ENCODE data around the gene LMO4. TPM values are rescaled to one million over a fixed set of nuclear protein-coding genes. Genes with fewer than 3 reads are reported as not detected.

The LMO4 gene
- total and polyA plus RNA-seq, 4 donors = 115 to 173 (median 149) TPM

DNA sequence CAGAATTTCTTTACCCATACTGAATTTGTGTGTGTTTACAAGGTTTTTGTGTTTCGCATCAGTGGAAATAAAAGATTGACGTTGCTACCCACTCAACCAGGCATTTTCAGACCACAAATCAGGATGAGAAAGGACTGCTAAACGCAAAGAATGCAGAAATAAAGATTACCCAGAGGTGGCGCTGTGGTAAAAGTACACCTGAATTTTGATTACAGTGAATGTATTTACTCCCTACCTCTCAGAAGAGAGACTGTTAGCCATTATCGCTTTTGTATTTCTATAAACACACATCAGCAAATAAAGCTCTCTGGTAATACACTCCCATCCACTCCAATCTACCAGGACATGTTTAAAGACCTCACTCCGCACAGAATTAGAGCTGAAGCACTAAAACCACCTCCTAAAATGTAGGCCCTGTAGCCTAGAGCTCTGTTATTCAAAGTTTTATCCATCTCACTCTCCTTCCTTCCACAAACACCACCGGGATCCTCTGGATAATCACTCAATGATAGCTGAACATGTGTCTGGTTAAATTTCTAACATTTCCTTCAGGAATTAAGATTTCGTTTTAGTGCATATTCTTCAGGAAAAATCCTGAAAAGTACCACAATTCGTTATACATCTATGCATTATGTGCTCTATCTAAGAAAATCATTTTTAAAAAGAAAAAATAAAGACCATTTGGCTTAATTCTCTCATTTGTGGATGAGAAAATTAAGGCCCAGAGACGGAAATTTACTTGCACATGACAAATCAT lies 2.5 kb upstream of the LMO4 start:
- 30% methylated on average over 3 of the region's 10 CpGs for WGBS (ENCODE audit: insufficient coverage)
- H3K4me3 ChIP-seq (ENCODE audit: low read depth, low read length) = no peak overlapping the region
- no peaks in the 10 kb centered on the region for H3K4me1 ChIP-seq (ENCODE audit: control insufficient read depth, insufficient read depth, low read length)
- no peaks in the 10 kb centered on the region for H3K36me3 ChIP-seq (ENCODE audit: control insufficient read depth, insufficient read depth, low read length)
- H3K27ac ChIP-seq (ENCODE audit: low read depth, low read length) = no peak overlapping the region
- H3K27me3 ChIP-seq (ENCODE audit: control insufficient read depth, insufficient read depth, low read length) = no peaks in the 10 kb centered on the region
- DNase-seq (ENCODE audit: low read depth in 4 of 6, low spot score in 6 of 6) = peak in 3 of 6 donors; percentile 63 to 93 (median 84)
- no peaks in the 10 kb centered on the region for H3K9me3 ChIP-seq (ENCODE audit: control insufficient read depth, insufficient read depth, low read length)

DNA sequence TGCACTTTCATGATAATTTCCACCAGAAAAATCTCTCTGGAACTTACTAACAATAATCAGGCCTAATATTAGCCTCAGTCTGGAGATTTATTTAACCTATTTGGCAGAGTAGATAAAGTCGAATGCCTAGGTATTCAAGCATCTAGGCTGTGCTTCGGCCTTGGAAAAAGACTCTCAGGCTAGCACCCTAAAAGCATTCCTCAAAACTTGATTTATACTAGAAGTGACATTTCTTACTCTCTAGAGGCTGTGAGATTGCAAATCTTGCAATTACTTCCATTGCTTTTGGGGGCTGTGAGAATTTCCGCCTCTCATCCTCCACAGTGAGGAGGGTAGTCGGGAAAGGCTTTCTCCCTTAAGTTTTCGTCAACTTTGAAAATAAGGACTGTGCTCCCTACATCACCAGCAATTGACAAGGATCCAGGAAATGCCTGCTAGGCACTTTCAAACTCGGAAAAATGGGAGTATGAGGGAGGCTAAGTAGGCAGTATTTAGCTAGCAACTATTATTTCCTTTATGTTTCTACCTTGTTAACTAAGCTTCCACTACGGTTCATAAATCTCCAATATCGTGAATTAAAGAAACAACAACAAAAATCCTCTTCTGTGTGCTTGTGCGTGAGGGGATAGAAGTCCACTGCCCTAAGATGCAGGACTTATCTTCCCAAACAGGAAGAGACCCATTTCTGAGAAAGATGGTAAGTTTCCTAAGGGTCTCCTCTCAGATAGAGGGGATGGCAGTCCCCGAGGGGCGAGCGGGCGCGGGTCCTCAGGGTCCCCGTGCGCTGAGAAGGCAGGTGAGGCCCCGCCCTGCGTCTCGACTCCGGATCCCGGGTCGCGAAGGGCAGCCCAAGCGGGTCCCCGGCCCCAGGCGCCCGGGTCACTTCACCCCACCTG lies 1.1 kb upstream of the LMO4 start:
- peaks cover 7% of the 10 kb centered on the region for H3K4me1 ChIP-seq (ENCODE audit: control insufficient read depth, insufficient read depth, low read length)
- H3K36me3 ChIP-seq (ENCODE audit: control insufficient read depth, insufficient read depth, low read length) = peaks cover 4% of the 10 kb centered on the region
- H3K27ac ChIP-seq (ENCODE audit: low read depth, low read length) = peak overlapping the region; percentile 95
- WGBS (ENCODE audit: insufficient coverage) = 9% methylated on average over 20 of the region's 27 CpGs
- peak overlapping the region; percentile 76 for H3K4me3 ChIP-seq (ENCODE audit: low read depth, low read length)
- DNase-seq (ENCODE audit: low read depth in 4 of 6, low spot score in 6 of 6) = no peak
- no peaks in the 10 kb centered on the region for H3K9me3 ChIP-seq (ENCODE audit: control insufficient read depth, insufficient read depth, low read length)
- peaks cover 2% of the 10 kb centered on the region for H3K27me3 ChIP-seq (ENCODE audit: control insufficient read depth, insufficient read depth, low read length)

DNA sequence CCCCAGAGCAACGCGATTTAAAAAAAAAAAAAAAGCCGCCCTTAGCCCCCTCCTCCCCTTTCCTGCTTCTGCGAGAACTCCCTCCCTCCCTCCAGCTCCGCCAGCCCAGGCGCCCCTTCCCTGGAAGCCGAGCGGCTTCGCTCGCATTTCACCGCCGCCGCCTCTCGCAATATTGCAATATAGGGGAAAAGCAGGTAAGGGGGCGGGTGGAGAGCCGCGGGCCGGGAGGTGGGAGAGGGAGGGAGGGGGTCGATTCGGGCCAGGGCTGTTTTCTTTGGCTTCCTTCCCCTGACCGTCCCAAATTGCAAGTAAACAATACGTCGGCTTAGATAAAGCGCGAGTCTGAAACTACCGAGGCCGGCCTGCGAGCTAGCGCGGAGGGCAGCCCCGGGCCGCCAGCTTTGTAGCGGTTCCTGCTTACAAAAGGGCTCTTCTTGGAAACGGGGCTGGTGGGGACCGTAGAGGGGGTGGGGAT lies 408 bp downstream of the LMO4 start:
- Histone ChIP-seq H3K4me3 (ENCODE audit: low read depth, low read length) (peak overlapping the region; percentile 76), H3K36me3 (ENCODE audit: control insufficient read depth, insufficient read depth, low read length) (peaks cover 4% of the 10 kb centered on the region), H3K4me1 (ENCODE audit: control insufficient read depth, insufficient read depth, low read length) (peaks cover 8% of the 10 kb centered on the region), H3K27ac (ENCODE audit: low read depth, low read length) (peak overlapping the region; percentile 92), H3K27me3 (ENCODE audit: control insufficient read depth, insufficient read depth, low read length) (peaks cover 2% of the 10 kb centered on the region), H3K9me3 (ENCODE audit: control insufficient read depth, insufficient read depth, low read length) (no peaks in the 10 kb centered on the region)
- WGBS (ENCODE audit: insufficient coverage) = 0% methylated on average over 24 of the region's 35 CpGs
- DNase-seq (ENCODE audit: low read depth in 4 of 6, low spot score in 6 of 6) = peak in 3 of 6 donors; percentile 38 to 77 (median 77)

DNA sequence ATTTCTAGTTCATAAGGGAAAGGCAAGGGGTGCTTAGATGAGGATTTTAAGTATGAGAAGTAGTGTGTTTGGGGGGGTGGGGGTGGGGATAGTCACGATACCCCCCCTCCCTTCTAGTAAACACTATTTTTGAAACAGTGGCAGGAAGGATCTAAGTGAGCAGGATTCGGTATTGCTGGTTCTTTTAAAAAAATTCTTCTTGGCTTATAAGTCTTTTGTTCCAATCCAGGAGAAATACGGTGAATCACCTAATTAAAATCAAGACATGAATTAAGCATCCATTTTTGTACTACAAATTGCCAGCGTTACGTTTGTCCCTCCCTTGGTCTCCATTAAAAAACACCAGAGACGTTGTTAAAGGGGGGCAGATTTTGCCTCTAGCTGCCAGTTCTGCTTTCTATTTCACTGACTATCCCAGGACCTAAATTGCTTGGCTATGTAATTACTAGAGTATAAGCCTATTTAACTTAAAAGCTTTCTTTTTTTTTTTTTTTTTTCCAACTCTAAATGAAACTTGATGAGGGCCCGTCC lies 911 bp downstream of the LMO4 start:
- Histone ChIP-seq H3K9me3 (ENCODE audit: control insufficient read depth, insufficient read depth, low read length) (no peaks in the 10 kb centered on the region), H3K27me3 (ENCODE audit: control insufficient read depth, insufficient read depth, low read length) (peaks cover 2% of the 10 kb centered on the region), H3K36me3 (ENCODE audit: control insufficient read depth, insufficient read depth, low read length) (peaks cover 6% of the 10 kb centered on the region), H3K4me3 (ENCODE audit: low read depth, low read length) (peak overlapping the region; percentile 76), H3K4me1 (ENCODE audit: control insufficient read depth, insufficient read depth, low read length) (peaks cover 13% of the 10 kb centered on the region), H3K27ac (ENCODE audit: low read depth, low read length) (peak overlapping the region; percentile 92)
- no CpG with 5 or more reads among the region's 7 CpGs for WGBS (ENCODE audit: insufficient coverage)
- DNase-seq (ENCODE audit: low read depth in 4 of 6, low spot score in 6 of 6) = peak in 3 of 6 donors; percentile 37 to 65 (median 64)

DNA sequence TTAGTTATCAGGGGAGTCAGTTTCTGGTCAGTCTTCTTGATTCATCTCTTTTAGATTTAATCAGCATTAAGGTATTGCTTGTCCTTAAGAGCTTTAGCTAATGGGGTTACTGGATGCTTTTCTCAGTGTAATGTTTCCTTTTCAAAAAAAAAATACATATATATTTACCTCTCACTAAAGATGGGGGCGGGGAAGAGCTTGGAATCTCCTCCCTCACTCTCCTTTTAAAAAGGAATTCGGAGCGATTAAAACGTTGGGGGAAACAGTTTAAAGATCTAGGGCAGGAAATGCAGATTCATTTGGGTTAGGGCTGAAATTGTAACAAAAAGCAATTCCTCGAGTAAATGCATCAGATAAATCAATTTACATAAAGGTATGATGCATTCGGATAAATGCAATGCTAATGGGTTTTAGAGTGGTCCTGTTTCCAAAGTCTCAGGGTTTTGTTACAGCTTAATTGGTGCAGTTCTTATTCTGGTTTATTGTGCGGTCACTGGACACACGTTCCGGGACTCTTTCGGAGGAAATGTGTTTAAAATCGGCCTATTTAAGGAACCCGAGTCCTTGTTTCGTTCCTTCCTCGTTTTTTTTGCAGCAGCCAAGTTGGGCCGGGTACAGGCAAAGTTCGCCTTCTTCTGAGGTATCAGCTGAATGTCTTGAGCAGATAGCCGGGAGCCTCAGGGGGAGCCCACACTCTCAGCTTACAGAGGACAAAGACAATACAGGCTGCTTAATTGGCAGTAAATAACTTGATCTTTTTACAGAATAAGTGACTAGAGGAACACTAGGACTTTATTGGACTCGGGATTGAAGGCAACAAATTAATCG lies 1.6 kb downstream of the LMO4 start:
- Histone ChIP-seq H3K4me1 (ENCODE audit: control insufficient read depth, insufficient read depth, low read length) (peaks cover 15% of the 10 kb centered on the region), H3K9me3 (ENCODE audit: control insufficient read depth, insufficient read depth, low read length) (no peaks in the 10 kb centered on the region), H3K4me3 (ENCODE audit: low read depth, low read length) (peak overlapping the region; percentile 76), H3K36me3 (ENCODE audit: control insufficient read depth, insufficient read depth, low read length) (peaks cover 6% of the 10 kb centered on the region), H3K27me3 (ENCODE audit: control insufficient read depth, insufficient read depth, low read length) (peaks cover 2% of the 10 kb centered on the region), H3K27ac (ENCODE audit: low read depth, low read length) (peak overlapping the region; percentile 92)
- 4% methylated on average over 10 of the region's 19 CpGs for WGBS (ENCODE audit: insufficient coverage)
- peak in 2 of 6 donors; percentile 71 to 73 for DNase-seq (ENCODE audit: low read depth in 4 of 6, low spot score in 6 of 6)

DNA sequence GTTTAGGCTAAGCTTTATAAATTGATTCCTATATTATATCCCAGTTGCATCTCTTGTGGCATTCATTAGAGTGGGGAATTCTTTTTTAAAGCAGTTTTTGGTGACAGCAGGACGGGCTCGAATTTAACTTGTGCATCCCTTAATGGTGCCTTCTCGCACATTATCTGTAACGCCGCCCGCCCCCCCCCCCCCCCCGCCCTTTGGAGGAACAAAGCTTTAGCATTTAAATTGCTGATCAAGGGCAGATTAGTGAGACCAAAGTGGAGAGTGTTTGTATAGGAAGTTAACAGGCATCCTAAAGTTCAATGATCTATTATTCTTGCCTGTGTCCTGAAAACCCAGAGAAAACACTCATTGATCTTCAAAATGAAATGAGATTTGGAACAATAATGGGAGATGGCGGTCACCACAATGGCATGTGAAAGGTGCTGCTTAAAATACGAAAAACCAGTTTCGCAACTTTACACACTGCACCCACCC lies 2.2 kb downstream of the LMO4 start:
- peaks cover 2% of the 10 kb centered on the region for H3K27me3 ChIP-seq (ENCODE audit: control insufficient read depth, insufficient read depth, low read length)
- H3K27ac ChIP-seq (ENCODE audit: low read depth, low read length) = peak overlapping the region; percentile 92
- peaks cover 6% of the 10 kb centered on the region for H3K36me3 ChIP-seq (ENCODE audit: control insufficient read depth, insufficient read depth, low read length)
- peaks cover 15% of the 10 kb centered on the region for H3K4me1 ChIP-seq (ENCODE audit: control insufficient read depth, insufficient read depth, low read length)
- 0% methylated on average over 3 of the region's 10 CpGs for WGBS (ENCODE audit: insufficient coverage)
- no peaks in the 10 kb centered on the region for H3K9me3 ChIP-seq (ENCODE audit: control insufficient read depth, insufficient read depth, low read length)
- DNase-seq (ENCODE audit: low read depth in 4 of 6, low spot score in 6 of 6) = no peak
- peak overlapping the region; percentile 76 for H3K4me3 ChIP-seq (ENCODE audit: low read depth, low read length)

DNA sequence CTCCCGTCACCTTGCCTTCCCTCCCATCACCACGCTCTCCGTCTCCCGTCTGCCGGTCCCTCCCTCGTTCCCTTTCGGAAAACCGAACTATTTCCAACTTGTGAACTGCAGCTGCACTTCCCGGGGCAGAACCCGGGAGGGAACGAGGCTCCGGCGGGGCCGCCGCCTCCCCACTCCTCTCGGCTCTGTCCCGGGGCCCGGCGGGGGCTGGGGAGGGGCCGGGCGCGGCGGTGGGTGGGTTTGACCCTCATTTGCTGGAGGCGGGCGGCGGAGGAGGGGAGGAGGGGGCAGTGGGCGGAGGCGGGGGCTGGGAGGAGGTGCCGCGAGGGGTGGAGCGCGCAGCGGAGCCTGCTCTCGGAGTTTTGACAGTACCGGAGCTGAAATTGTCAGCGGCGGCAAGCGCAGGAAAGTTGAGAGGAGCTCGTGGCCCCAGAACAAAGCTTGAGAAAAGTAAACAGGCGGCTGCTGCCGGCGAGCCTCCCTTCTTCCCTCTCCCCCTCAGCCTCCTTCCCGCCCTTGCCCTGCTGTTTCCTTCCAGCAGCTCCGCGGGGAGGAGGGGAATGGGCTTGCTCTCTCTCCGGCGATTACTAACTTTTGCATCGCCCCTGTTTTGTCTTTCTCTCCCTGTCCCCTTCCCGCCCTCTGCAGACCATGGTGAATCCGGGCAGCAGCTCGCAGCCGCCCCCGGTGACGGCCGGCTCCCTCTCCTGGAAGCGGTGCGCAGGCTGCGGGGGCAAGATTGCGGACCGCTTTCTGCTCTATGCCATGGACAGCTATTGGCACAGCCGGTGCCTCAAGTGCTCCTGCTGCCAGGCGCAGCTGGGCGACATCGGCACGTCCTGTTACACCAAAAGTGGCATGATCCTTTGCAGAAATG lies 2.9 kb downstream of the LMO4 start:
- Histone ChIP-seq H3K27ac (ENCODE audit: low read depth, low read length) (peak overlapping the region; percentile 92), H3K9me3 (ENCODE audit: control insufficient read depth, insufficient read depth, low read length) (no peaks in the 10 kb centered on the region), H3K36me3 (ENCODE audit: control insufficient read depth, insufficient read depth, low read length) (peaks cover 6% of the 10 kb centered on the region), H3K4me3 (ENCODE audit: low read depth, low read length) (peak overlapping the region; percentile 76), H3K4me1 (ENCODE audit: control insufficient read depth, insufficient read depth, low read length) (peaks cover 15% of the 10 kb centered on the region), H3K27me3 (ENCODE audit: control insufficient read depth, insufficient read depth, low read length) (peaks cover 2% of the 10 kb centered on the region)
- under 1% methylated on average over 50 of the region's 65 CpGs for WGBS (ENCODE audit: insufficient coverage)
- DNase-seq (ENCODE audit: low read depth in 4 of 6, low spot score in 6 of 6) = peak in 4 of 6 donors; percentile 51 to 90 (median 66)

DNA sequence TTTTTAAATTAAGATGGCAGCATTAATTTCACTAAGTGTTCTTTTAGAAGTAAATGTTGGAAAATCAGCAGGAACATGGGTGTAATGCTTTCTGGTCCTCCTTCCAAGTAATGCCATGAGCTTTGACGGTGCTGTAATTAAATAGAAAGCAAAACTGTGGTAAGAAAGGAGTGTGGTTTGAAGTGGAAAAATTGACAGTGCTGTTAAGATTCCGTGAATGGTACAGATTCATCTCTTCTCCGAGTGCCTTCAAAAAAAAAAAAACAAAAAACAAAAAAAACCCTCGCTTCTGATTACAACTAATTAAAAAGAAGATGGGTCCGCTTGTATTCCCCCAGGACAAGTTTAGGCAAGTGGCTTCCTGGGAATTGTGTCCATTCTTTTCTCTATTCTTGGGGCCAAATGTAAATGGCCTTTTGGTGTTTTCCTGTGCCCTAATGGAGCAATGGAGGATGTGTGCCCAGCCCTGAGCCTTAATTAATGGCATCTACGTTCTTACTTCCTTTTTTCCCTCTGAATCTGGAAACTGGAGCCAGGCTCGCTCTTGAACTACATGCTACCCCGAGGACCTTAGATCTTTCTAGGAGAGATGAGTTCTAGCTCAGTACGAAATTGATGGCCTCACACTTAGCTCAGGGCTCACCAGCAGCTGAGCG lies 5.1 kb downstream of the LMO4 start:
- peak overlapping the region; percentile 80 for H3K27ac ChIP-seq (ENCODE audit: low read depth, low read length)
- 65% methylated on average over 4 of the region's 10 CpGs for WGBS (ENCODE audit: insufficient coverage)
- H3K36me3 ChIP-seq (ENCODE audit: control insufficient read depth, insufficient read depth, low read length) = peaks cover 6% of the 10 kb centered on the region
- peak overlapping the region; percentile 76 for H3K4me3 ChIP-seq (ENCODE audit: low read depth, low read length)
- H3K9me3 ChIP-seq (ENCODE audit: control insufficient read depth, insufficient read depth, low read length) = no peaks in the 10 kb centered on the region
- H3K4me1 ChIP-seq (ENCODE audit: control insufficient read depth, insufficient read depth, low read length) = peaks cover 17% of the 10 kb centered on the region
- no peak for DNase-seq (ENCODE audit: low read depth in 4 of 6, low spot score in 6 of 6)
- H3K27me3 ChIP-seq (ENCODE audit: control insufficient read depth, insufficient read depth, low read length) = peaks cover 2% of the 10 kb centered on the region

Data from spinal cord (tissue), 10 donors.